ENCODE data around the gene HSF5. TPM values are rescaled to one million over a fixed set of nuclear protein-coding genes. Genes with fewer than 3 reads are reported as not detected.

The HSF5 gene
- total RNA-seq, 2 donors from 2014 or later = 0.07 TPM; not detected in 1

DNA sequence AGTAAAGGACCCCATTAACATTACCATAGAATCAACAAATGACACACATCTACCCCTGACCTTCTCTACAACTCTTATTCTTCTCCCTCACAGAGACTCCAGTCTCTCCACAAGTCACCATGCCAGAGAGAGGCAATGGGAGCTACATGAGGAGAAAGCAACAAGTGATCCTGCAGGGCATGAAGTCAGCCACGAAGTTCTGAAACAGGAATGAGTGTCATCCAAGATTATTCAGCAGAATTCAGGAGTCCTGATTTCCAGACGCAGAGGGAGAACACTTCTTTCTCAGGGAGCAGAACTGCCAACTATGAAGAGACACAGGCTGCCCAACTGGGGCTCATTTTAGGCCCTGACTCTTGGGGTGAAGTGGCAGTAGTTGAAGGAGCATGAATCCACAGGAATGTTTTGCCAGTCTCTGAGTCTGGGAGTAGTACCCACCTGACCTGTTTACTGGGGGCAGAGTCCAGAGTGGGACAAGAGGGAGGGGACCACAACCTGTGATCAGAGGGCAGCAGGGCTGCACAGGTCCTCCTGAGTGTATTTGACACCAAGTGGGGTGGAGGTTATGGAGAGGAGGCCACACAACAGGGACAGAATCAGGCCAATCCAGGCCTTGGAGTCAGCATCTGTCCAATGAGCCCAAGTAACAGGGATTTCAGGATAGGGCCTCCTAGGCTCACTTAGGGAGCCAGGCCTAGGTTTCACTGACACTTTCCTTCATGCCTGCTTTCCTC, 28.6 kb upstream of the HSF5 start:
- intact Hi-C loops (cut with DNase I) = no loop called here
- H3K27me3 ChIP-seq = no peaks in the 10 kb centered on the region
- H3K4me3 ChIP-seq = peak overlapping the region; percentile 69
- peaks cover 8% of the 10 kb centered on the region for H3K4me1 ChIP-seq
- TF ChIP-seq, protein P1, sequence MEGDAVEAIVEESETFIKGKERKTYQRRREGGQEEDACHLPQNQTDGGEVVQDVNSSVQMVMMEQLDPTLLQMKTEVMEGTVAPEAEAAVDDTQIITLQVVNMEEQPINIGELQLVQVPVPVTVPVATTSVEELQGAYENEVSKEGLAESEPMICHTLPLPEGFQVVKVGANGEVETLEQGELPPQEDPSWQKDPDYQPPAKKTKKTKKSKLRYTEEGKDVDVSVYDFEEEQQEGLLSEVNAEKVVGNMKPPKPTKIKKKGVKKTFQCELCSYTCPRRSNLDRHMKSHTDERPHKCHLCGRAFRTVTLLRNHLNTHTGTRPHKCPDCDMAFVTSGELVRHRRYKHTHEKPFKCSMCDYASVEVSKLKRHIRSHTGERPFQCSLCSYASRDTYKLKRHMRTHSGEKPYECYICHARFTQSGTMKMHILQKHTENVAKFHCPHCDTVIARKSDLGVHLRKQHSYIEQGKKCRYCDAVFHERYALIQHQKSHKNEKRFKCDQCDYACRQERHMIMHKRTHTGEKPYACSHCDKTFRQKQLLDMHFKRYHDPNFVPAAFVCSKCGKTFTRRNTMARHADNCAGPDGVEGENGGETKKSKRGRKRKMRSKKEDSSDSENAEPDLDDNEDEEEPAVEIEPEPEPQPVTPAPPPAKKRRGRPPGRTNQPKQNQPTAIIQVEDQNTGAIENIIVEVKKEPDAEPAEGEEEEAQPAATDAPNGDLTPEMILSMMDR (IDR thresholded peaks at IDR 0.05) = no peak
- no peaks in the 10 kb centered on the region for H3K36me3 ChIP-seq
- peak; percentile 81 for DNase-seq
- peak overlapping the region; percentile 90 to 100 for H3K9ac ChIP-seq (ENCODE audit: low read depth in 2 of 2, low read length in 2 of 2)
- H3K27ac ChIP-seq = peak overlapping the region; percentile 98
- H3K9me3 ChIP-seq = no peaks in the 10 kb centered on the region

DNA sequence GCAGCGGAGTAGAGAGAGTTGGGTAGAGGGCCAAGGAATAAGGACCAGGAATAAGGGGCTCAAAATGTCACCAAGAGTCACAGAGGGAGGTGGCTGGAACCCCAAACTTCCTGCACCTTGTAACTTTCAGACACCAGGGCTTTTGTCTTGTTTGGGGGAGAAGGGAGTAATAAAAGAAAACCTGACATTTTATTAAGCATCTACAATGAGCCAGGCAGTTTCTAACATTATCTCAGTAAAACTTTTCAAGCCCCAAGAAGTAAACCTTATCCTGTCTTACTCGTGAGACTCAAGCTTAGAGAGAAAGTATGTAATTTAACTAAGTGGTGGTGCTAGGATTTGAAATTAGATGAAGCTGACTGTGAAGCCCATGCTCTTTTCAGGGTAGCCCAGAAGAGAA, 27.1 kb upstream of the HSF5 start:
- TF ChIP-seq, protein P1 (IDR thresholded peaks at IDR 0.05) = no peak
- peaks cover 8% of the 10 kb centered on the region for H3K4me1 ChIP-seq

DNA sequence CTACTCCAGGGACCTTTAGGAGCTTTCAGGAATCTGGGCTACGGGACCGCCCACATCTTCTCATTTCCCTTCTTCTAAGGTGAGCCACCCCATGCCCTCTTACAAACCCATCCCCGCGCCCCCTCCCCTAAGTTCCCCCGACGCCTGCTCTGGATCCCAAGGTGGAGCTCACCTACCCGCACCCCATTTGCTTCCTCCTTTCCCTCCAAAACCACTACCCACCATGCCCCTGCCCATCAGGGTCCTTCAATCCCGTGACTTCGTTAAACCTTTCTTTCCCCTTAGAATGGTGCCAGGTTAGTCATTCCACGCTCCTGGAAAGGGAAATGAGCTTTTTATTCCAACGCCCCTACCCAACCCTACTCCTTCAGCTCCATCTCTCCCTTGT, 26.6 kb upstream of the HSF5 start:
- H3K4me1 ChIP-seq = peaks cover 8% of the 10 kb centered on the region
- peaks cover 10% of the 10 kb centered on the region for H3K36me3 ChIP-seq
- H3K9ac ChIP-seq (ENCODE audit: low read depth in 2 of 2, low read length in 2 of 2) = peak overlapping the region in 1 of 2 donors; percentile 70
- no peaks in the 10 kb centered on the region for H3K27me3 ChIP-seq
- peak overlapping the region; percentile 93 for H3K4me3 ChIP-seq
- TF ChIP-seq, protein P1 (IDR thresholded peaks at IDR 0.05) = no peak
- H3K9me3 ChIP-seq = no peaks in the 10 kb centered on the region
- intact Hi-C loops (cut with DNase I) = no loop called here
- no peak for DNase-seq
- peak overlapping the region; percentile 40 for H3K27ac ChIP-seq

More for the DNA sequence above, 27.1 kb upstream of the HSF5 start:
- Histone ChIP-seq H3K27me3 (no peaks in the 10 kb centered on the region), H3K4me3 (no peak overlapping the region), H3K9ac (ENCODE audit: low read depth in 2 of 2, low read length in 2 of 2) (no peak overlapping the region), H3K9me3 (no peaks in the 10 kb centered on the region), H3K27ac (peak overlapping the region; percentile 98), H3K36me3 (peaks cover 10% of the 10 kb centered on the region)
- intact Hi-C loops (cut with DNase I) = no loop called here
- DNase-seq = no peak

DNA sequence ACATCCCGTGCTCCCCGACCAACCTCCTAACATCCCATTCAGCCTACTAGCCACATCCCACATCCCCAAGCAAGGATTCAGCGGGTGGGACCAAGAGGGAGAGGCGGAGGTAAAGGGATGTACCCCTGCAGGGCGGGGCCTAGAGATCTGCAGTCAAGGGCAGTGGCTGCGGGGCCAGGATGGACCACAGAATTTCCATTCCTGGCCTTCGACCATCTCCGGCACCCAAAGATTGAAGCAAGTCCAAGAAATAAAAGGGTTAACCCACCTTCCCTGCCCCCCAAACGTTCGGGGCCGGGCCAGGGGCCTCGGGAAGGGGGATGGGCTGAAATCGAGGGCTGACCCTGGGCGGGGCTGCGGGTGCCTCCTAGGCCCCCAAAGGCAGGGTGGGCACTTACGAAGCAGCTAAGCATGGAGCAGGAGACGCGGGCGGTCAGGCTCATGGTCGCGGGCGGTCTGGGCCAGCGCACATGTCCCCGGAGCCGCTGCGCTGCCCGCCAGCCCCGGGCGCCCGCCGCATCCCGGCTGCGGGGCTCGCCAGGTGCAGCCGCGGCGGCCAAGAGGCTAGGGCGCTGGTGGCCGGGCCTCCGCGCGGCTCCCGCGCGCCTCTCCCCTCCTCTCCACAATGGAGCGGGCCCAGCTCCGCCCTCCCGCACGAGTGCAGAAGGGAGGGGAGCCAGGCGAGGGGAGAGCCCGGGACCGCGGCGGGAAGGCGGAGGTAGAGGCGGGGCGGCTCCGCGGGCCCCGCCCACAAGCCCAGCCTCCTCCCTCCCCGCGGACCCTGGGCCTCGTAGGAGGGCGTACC, 26.0 kb upstream of the HSF5 start, which contains the start of gene MTMR4:
MTMR4 (minus strand) TSS at position 674 of the 805 bp plus-strand sequence; CDS start at position 443, 231 bp downstream.
- Histone ChIP-seq H3K36me3 (peaks cover 10% of the 10 kb centered on the region), H3K9ac (ENCODE audit: low read depth in 2 of 2, low read length in 2 of 2) (peak within 1 kb of the TSS; percentile 69 to 70), H3K9me3 (no peaks in the 10 kb centered on the region), H3K4me3 (peak within 1 kb of the TSS; percentile 93), H3K27me3 (no peaks in the 10 kb centered on the region), H3K4me1 (peaks cover 8% of the 10 kb centered on the region), H3K27ac (peak within 1 kb of the TSS; percentile 98)
- intact Hi-C loops (cut with DNase I) = no loop called here
- TF ChIP-seq, protein P1 (IDR thresholded peaks at IDR 0.05) = no peak
- peak; percentile 89 for DNase-seq

DNA sequence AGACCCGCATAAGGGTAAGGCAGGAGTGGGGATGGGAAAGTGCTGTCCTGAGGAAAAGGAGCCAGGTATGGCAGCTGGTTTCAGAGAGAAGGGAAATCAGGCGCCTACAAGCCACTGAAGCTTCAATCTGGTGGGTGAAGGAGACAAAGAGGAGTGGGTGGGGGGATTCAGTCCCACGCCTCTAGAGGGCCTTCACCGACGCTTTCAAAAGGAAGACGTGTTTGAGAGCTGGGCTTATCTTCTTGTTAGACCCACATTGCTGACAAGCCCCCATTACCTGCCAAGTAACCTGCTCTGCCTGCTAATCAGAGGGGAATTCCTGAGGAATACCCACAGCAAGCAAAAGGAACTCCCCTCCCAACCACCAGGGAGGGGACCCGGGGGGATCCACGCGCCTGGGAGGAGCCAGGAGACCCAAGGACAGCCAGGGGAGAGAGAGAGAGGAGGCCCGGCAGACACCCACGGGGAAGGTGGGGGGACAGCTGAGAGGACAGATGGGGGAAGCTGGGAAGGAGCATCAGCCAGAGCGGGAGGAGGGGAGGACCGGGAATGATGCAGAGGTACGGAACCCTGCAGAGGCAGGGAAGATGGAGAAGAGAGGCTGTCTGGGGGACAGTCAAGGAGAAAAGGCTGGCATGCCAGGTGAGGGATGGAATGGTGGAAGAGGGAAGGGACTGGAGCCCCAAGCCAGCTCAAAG, 25.2 kb upstream of the HSF5 start:
- DNase-seq = no peak
- Histone ChIP-seq H3K4me1 (peaks cover 8% of the 10 kb centered on the region), H3K27ac (no peak overlapping the region), H3K4me3 (peak overlapping the region; percentile 93), H3K27me3 (no peaks in the 10 kb centered on the region), H3K9ac (ENCODE audit: low read depth in 2 of 2, low read length in 2 of 2) (peak overlapping the region; percentile 69 to 70), H3K36me3 (peaks cover 10% of the 10 kb centered on the region), H3K9me3 (no peaks in the 10 kb centered on the region)
- intact Hi-C loops (cut with DNase I) = no loop called here
- TF ChIP-seq, protein P1 (IDR thresholded peaks at IDR 0.05) = no peak
